HG02870 (cell line): Measurements from ENCODE around the gene HAUS7.
A peak's percentile ranks its signal among the peaks of the same experiment; 100 is the strongest.

Experiments
- ATAC-seq: cut with Tn5 transposase; IDR thresholded peaks from one replicate; pipeline ENCODE4 v1.9.1; 2021; ENCODE audit warnings: mild to moderate bottlenecking, moderate library complexity; ENCODE audit not compliant: unreplicated experiment

Gene HAUS7

DNA sequence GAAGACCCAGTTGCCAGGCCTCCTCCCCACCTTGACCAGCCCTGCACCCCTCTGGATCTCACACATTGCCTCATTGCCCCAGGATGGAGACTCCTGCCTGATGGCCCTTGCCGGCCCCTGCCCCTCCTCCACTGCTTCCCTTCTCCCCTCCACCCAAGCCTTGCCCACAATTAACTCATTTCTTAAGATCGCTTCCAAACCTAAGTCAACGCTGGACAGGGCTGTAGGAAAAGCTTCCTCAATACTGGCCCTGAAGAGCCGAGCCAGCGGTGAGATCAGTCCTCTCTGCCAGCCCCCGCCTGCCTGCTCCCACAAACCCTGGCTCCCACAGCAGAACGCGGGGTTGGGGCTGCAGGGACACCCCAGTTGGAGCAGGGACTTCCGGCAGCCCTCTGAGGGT is 7.5 kb upstream of the HAUS7 start:
- no peak for ATAC-seq

GRCh38 chrX:153477364-153477857 is 7.0 kb upstream of the HAUS7 start:
- ATAC-seq = no peak

DNA sequence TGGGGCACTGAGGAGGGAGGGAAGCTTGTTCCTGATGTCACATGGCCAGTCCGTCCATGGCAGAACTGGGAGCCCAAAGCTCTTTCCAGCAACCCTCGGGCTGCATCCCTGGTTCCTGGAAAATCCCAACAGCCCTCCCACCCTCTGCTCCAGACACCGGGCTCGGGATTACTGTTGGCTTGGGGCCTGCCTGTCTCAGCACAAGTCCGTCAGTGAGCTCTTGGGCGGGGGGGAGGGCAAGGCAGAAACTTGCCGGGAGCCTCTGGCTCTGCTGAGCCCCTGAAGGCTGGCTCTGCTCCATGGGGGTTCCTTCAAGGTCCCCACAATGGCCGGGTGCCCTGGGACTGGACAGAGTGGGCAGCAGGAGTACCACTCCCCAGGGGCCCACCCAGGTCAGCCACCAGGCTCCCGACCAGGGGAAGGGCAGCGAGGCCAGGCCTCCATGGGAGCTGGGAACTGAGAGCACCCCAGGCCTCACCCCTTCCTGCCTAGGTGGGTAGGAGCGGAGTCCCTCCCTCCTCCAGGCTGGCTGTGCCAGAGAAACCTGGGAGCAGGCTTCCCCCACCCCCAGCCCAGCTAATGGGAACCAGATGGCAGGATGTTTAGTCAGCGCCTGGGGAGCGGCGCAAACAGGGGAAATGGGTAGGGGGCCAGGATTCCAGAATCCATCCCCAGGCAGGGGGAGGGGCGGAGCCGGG is 6.4 kb upstream of the HAUS7 start:
- no peak for ATAC-seq

DNA sequence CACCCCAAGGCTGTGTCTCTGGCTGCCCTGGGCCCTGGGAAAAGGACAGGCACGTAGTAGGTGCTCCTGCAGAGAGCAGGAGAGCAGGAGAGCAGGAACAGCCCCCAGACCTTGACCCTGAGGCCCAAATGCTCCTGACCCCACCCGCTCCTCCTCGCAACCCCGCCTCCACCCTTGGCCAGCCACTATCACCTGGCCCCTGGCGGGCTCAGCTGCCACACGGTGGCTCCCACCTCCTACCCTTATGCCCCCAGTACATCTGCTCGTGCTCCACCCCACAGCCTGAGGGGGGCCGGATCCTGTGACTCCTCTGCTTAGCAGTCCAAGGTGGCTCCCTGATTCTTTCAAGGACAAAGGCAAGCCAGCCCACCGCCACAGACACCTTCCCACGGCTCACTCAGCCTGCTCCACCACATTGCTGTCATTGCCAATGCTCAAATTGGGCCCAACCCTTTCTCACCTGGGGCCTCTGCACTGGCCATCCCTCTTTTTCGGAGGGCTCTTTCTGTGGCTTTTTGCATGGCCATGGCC is 5.4 kb upstream of the HAUS7 start:
- no peak for ATAC-seq

GRCh38 chrX:153475271-153475670 is 4.9 kb upstream of the HAUS7 start:
- ATAC-seq = no peak

DNA sequence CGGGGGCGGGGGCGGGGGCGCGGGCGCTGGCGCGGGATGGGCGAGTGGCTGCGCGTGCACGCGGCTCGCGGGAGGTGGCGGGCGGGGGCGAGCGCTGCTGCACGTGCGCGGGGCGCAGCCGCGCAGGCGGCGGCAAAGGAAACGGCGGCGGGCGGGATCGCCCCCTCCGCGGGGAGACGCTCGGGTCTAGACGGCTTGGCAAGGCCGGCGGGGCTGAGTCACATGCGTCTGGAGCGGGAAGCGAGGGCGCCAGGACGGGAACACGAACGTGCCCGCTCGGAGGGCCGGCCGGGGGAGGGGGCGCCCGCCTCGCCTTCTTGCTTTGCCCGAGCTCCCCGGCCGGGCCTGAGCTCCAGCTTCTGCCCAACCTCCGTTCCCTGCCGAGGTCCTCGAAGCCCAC is 4.3 kb upstream of the HAUS7 start:
- ATAC-seq = no peak

- no peak for ATAC-seq
Observed at GRCh38 chrX:153474266-153474665, 3.9 kb upstream of the HAUS7 start.

- ATAC-seq = no peak
Observed at GRCh38 chrX:153473126-153473525, 2.8 kb upstream of the HAUS7 start.

DNA sequence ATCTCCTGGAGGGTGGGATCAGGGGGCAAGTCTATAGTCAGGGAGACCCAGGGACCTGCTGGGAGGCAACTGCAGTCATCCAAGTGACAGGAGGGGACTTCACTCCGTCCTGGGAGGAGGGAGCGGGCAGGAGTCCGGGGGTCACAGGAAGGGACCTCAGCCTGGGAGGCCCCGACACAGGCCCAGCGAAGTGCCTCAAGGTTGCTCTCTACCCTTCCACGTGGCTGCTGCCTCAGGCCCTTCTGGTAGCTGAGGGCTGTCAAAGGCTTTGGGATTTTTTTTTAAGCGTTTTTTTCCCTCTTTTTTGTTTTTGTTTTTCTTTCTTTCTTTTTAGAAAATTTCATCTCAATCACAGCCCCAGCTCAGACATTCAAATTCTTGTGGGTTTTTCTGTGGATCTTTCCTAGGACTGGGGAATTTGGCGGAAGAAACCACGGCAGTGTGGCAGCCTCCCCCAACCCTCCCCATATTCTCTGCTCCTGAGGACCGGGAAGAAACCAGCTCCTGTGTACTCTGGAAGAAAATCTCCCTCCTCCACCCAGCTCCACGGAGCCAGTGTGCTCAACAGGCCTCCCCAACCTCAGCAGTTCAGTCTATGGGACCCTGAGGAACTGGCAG is 1.4 kb upstream of the HAUS7 start:
- no peak for ATAC-seq

- ATAC-seq = peak; percentile 31
Observed at GRCh38 chrX:153469811-153470410, 465 bp downstream of the HAUS7 start.

GRCh38 chrX:153468008-153468580 is 2.3 kb downstream of the HAUS7 start:
- ATAC-seq = no peak

- ATAC-seq = no peak
Observed at GRCh38 chrX:153465691-153466380, 4.5 kb downstream of the HAUS7 start.

DNA sequence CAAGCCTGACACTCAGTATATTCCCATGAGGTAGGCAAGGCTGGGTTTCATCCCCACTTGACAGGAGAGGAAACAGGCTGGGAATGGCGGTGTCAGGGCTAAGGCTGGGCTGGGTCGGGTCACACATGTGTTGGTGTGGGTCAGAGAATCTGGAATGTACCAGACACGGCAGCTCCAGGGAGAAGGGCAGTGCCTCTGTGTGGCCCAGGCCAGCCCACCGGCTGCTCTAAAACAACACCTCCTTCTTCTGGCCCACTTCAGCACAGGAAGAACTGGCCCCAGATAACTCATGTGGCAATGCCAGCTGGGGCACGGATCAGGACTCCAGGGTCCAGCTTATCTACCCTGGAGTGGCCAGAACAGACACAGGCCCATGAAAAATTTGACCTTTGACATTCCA is 6.3 kb downstream of the HAUS7 start:
- ATAC-seq = no peak

- ATAC-seq = no peak
Observed at GRCh38 chrX:153463556-153463955, 6.8 kb downstream of the HAUS7 start.

GRCh38 chrX:153463031-153463430 is 7.3 kb downstream of the HAUS7 start:
- ATAC-seq = no peak

DNA sequence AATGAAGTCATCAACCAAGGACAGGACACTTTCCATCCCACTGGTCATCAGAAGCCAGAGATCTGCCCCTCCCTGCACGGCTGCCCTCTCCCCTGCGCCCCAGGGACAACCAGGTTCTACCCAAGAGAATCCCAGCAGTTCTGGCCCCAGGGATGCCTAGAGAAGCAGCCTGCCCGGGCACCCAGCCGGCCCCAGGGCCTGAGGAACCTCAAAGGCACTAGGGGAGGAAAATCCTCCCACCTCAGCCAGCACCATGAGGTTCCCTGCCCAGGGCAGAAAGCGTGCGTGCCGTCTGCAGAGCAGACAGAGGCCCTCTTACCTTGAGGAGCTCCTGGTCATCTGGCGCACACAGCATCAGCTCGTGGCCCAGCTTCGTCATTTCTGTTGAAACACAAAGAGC is 8.1 kb downstream of the HAUS7 start:
- ATAC-seq = no peak

DNA sequence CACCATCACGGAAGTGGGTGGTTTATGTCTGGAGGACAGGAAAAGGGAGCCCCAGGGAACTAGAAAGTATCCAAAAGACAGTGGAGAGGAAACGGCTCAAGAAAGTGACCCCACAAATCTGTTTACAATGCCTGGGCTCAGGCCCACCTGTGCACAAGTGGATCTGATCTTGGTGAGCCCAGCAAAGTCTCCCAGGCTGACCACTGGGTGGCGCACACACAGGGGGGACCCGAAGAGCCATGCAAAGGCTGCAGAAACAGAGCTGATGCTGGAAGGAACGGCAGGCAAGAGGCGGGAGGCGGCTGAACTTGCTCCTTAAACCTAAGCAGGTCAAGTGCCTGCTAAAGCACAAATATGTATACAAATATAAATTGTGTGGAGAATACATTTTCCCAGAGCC is 9.6 kb downstream of the HAUS7 start:
- ATAC-seq = no peak

- ATAC-seq = no peak
Observed at GRCh38 chrX:153459986-153460385, 10.4 kb downstream of the HAUS7 start.

- ATAC-seq = no peak
Observed at GRCh38 chrX:153458476-153458875, 11.9 kb downstream of the HAUS7 start.

DNA sequence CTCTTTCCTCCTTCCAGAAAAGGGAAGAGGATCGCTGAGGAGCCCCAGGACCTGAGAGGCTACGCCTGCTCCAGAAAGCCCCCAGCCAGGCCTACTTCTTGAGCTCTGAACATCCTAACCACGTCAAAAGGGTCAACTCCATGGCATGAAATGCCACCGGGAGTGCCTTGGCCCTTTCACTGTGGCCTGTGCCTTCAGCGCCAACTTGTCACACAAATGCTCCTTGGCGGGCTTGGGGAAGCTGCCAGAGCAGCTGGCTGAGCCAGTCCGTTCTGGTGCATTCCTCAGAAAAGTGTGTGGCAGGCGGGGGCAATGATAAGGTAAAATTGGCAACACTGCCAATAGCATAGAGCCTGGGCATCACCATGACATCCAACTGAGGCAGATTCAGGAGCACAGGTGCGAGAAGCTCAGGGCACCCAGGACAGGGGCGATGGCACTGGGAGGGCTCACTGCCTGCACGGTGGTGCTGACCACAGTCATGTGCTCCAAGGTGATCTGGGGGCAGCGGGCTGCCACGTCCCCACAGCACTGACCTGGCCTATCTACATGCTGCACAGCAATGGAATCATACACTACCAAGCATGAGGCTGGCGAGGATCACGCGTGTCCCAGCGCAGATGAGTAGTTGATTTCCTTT is 12.4 kb downstream of the HAUS7 start:
- no peak for ATAC-seq
